ENCODE results near the gene FAM120A. TPM values are rescaled to one million over a fixed set of nuclear protein-coding genes. Genes with fewer than 3 reads are reported as not detected.

The FAM120A gene
- total RNA-seq, 3 donors from 2014 or later, result 168 to 215 (median 209) TPM

- TF ChIP-seq, protein P1, sequence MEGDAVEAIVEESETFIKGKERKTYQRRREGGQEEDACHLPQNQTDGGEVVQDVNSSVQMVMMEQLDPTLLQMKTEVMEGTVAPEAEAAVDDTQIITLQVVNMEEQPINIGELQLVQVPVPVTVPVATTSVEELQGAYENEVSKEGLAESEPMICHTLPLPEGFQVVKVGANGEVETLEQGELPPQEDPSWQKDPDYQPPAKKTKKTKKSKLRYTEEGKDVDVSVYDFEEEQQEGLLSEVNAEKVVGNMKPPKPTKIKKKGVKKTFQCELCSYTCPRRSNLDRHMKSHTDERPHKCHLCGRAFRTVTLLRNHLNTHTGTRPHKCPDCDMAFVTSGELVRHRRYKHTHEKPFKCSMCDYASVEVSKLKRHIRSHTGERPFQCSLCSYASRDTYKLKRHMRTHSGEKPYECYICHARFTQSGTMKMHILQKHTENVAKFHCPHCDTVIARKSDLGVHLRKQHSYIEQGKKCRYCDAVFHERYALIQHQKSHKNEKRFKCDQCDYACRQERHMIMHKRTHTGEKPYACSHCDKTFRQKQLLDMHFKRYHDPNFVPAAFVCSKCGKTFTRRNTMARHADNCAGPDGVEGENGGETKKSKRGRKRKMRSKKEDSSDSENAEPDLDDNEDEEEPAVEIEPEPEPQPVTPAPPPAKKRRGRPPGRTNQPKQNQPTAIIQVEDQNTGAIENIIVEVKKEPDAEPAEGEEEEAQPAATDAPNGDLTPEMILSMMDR (IDR thresholded peaks at IDR 0.05), result no peak
- H3K9me3 ChIP-seq, result no peaks in the 10 kb centered on the region
- H3K36me3 ChIP-seq (ENCODE audit: low read depth), result no peaks in the 10 kb centered on the region
- DNase-seq (no peak), ATAC-seq (peak; percentile 3)
- peaks cover 73% of the 10 kb centered on the region for H3K4me1 ChIP-seq (ENCODE audit: low read depth)
- intact Hi-C loops (cut with DNase I, micrococcal nuclease), result no loop called here
- no peak overlapping the region for H3K4me3 ChIP-seq
Observed at GRCh38 chr9:93467062-93467416, 15.6 kb downstream of the FAM120A start.

DNA sequence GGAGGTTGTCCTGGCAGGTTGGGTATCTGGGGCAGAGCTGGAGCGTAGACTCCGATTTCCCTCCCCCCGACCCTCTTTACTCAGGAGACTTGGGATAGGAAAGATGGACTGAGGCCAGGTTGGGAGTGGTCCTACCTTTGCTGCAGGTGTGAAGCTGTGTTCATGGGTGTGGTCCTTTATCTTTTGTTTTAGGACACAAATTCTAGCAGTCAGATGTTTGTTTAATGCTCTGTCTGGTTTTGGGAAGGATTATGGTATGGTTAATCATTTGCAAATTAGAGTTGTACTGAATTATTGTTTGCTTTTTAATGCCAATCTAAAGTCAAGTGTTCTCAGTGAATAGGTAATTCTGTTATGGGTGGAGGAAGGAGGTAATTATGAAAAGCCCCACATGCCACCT, 16.0 kb downstream of the FAM120A start:
- peak; percentile 64 for ATAC-seq
- intact Hi-C loops (cut with DNase I, micrococcal nuclease), result no loop called here

GRCh38 chr9:93468763-93469456, 17.4 kb downstream of the FAM120A start:
- Histone ChIP-seq H3K4me1 (ENCODE audit: low read depth) (peaks cover 67% of the 10 kb centered on the region), H3K4me3 (no peak overlapping the region), H3K36me3 (ENCODE audit: low read depth) (no peaks in the 10 kb centered on the region), H3K9me3 (no peaks in the 10 kb centered on the region)
- DNase-seq, result peak in 2 of 3 donors; percentile 63 to 66
- TF ChIP-seq, protein P1 (IDR thresholded peaks at IDR 0.05), result no peak
- intact Hi-C loops (cut with DNase I, micrococcal nuclease), result no loop called here
- ATAC-seq, result peak; percentile 82

More for the DNA sequence above, 16.0 kb downstream of the FAM120A start:
- DNase-seq, result peak in 2 of 3 donors; percentile 32 to 82
- no peak overlapping the region for H3K4me3 ChIP-seq
- no peaks in the 10 kb centered on the region for H3K9me3 ChIP-seq
- TF ChIP-seq, protein P1 (IDR thresholded peaks at IDR 0.05), result no peak
- H3K4me1 ChIP-seq (ENCODE audit: low read depth), result peaks cover 76% of the 10 kb centered on the region
- no peaks in the 10 kb centered on the region for H3K36me3 ChIP-seq (ENCODE audit: low read depth)

GRCh38 chr9:93470391-93470790, 18.9 kb downstream of the FAM120A start:
- Histone ChIP-seq H3K4me3 (no peak overlapping the region), H3K4me1 (ENCODE audit: low read depth) (peaks cover 55% of the 10 kb centered on the region), H3K36me3 (ENCODE audit: low read depth) (no peaks in the 10 kb centered on the region), H3K9me3 (no peaks in the 10 kb centered on the region)
- TF ChIP-seq, protein P1 (IDR thresholded peaks at IDR 0.05), result no peak
- no peak for ATAC-seq
- DNase-seq, result no peak
- intact Hi-C loops (cut with DNase I, micrococcal nuclease), result no loop called here

GRCh38 chr9:93471124-93471523, 19.6 kb downstream of the FAM120A start:
- TF ChIP-seq, protein P1 (IDR thresholded peaks at IDR 0.05), result no peak
- intact Hi-C loops (cut with DNase I, micrococcal nuclease), result no loop called here

More at GRCh38 chr9:93471124-93471523, 19.6 kb downstream of the FAM120A start:
- Histone ChIP-seq H3K4me1 (ENCODE audit: low read depth) (peaks cover 55% of the 10 kb centered on the region), H3K9me3 (no peaks in the 10 kb centered on the region), H3K36me3 (ENCODE audit: low read depth) (no peaks in the 10 kb centered on the region), H3K4me3 (no peak overlapping the region)
- no peak for ATAC-seq
- no peak for DNase-seq

Data from mucosa of descending colon (tissue), 3 donors.